Suprapubic skin (tissue), 4 donors: ENCODE results near the gene P2RX2. TPM values are rescaled to one million over a fixed set of nuclear protein-coding genes. Genes with fewer than 3 reads are reported as not detected.

Experiments used
- DNase-seq, 2 donors: peaks; one replicate each; pipeline ENCODE4 v3.0.0-alpha.2; 2019; ENCODE audit warnings: low spot score in 2 of 2
- H3K27ac ChIP-seq: fragments of 200-600 bp; sonication (generic); one replicate; pipeline ENCODE4 v1.5.1; 2019
- H3K27me3 ChIP-seq: fragments of 200-600 bp; sonication (generic); one replicate; pipeline ENCODE4 v1.5.1; 2019
- H3K36me3 ChIP-seq: fragments of 200-600 bp; sonication (generic); one replicate; pipeline ENCODE4 v1.5.1; 2019
- H3K4me1 ChIP-seq: fragments of 200-600 bp; sonication (generic); one replicate; pipeline ENCODE4 v1.5.1; 2019
- H3K4me3 ChIP-seq: fragments of 200-600 bp; sonication (generic); one replicate; pipeline ENCODE4 v1.5.1; 2019; ENCODE audit warnings: mild to moderate bottlenecking
- H3K9me3 ChIP-seq: fragments of 200-600 bp; sonication (generic); one replicate; pipeline ENCODE4 v1.5.1; 2019
- CTCF ChIP-seq, 2 donors: fragments of 200-600 bp in 1 of 2; fragments of 450-650 bp in 1 of 2; sonication (generic) in 1 of 2; IDR thresholded peaks; one replicate each; pipeline ENCODE4 v1.5.1; 2016 to 2019; ENCODE audit warnings: antibody characterized with exemption in 2 of 2, mild to moderate bottlenecking in 1 of 2, moderate library complexity in 1 of 2
- EP300 ChIP-seq: sonication (generic); formaldehyde crosslinking; IDR thresholded peaks from one replicate; pipeline ENCODE4 v1.6.1; 2017; ENCODE audit warnings: antibody characterized with exemption
- POLR2A ChIP-seq, 2 donors: fragments of 450-650 bp; IDR thresholded peaks; one replicate each; pipeline ENCODE4 v1.6.1; 2017; ENCODE audit warnings: antibody characterized with exemption in 2 of 2, mild to moderate bottlenecking in 2 of 2, moderate library complexity in 2 of 2
- POLR2AphosphoS5 ChIP-seq, 3 donors: sonication (generic); formaldehyde crosslinking; IDR thresholded peaks; one replicate each; pipeline ENCODE4 v1.6.1; 2017; ENCODE audit warnings: antibody characterized with exemption in 3 of 3
- WGBS: methylation state at CpG from one replicate; pipeline ENCODE4 v1.1.5; 2018; 5-methylcytosine and 5-hydroxymethylcytosine counted together
- total RNA-seq, 4 donors: library from RNA; depleted of rRNA; stranded (reverse); fragments of >200 nt; gene quantifications; one replicate each; pipeline ENCODE4 v1.1.0, GENCODE V29; 2016

The P2RX2 gene
- total RNA-seq, 4 donors from 2014 or later: not detected

DNA sequence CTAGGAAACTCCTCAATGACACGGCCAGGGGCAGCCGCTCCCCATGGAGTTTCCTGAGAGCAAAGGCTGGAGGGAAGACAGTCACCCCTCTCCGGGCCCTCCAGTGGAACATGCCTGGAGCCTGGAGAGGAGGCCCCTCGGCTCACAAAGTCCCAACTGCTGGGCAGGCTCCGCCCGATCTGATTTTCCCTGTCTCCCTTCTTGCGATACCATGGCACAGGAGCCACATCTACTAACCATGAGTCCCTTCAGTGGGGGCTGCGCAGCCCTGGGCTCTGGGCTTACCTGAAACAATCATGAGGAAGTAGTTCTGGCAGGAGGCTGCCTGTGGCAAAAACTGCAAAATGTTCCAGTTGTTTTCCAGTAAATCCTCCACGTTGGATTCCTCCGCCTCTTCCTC is 15.3 kb downstream of the P2RX2 start:
- no peak overlapping the region for H3K27ac ChIP-seq
- TF ChIP-seq EP300: no peak
- TF ChIP-seq CTCF (IDR thresholded peaks at IDR 0.05): no peak
- TF ChIP-seq POLR2A (IDR thresholded peaks at IDR 0.05): no peak
- no peak for TF ChIP-seq POLR2AphosphoS5 (IDR thresholded peaks at IDR 0.05)
- WGBS: 90% methylated on average over 10 of the region's 10 CpGs
- DNase-seq: no peak
- H3K9me3 ChIP-seq: no peaks in the 10 kb centered on the region
- H3K27me3 ChIP-seq: no peaks in the 10 kb centered on the region
- H3K4me3 ChIP-seq: no peak overlapping the region
- H3K36me3 ChIP-seq: peaks cover 95% of the 10 kb centered on the region
- peaks cover 2% of the 10 kb centered on the region for H3K4me1 ChIP-seq

DNA sequence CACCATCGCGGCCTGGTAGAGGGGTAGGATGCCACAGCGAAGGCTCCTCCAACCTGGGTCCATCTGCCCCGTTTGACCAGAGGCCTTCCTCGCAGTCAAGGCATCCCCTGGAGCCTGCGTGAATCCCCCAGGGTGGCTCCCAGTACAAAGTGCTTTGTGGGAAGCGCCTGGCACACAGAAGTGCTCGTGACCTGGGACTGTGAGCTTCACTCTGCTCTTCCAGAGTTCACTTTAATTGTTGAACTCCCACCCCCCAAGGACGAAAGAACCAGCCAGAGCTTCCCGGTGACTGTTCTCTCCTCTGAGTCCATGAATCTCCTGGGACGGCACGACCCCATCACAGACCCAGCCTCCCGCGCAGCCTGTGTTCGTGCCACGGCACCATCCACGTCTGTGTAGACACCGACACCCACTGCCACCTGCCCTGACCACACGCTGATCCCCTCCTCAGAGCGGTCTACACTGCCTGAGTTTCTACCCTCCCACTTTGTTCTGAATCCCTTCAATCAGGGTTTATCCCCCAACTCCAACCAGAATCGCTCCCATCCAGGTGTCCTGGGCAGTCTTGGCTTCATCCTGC is 15.9 kb downstream of the P2RX2 start:
- TF ChIP-seq POLR2A (IDR thresholded peaks at IDR 0.05): no peak
- no peak for TF ChIP-seq CTCF (IDR thresholded peaks at IDR 0.05)
- no peak for TF ChIP-seq POLR2AphosphoS5 (IDR thresholded peaks at IDR 0.05)
- no peak for TF ChIP-seq EP300
- 95% methylated on average over 21 of the region's 21 CpGs for WGBS
- Histone ChIP-seq H3K4me1 (peaks cover 2% of the 10 kb centered on the region), H3K4me3 (no peak overlapping the region), H3K36me3 (peaks cover 90% of the 10 kb centered on the region), H3K27ac (no peak overlapping the region), H3K9me3 (no peaks in the 10 kb centered on the region), H3K27me3 (no peaks in the 10 kb centered on the region)
- DNase-seq: no peak

GRCh38 chr12:132635076-132635955 is 16.7 kb downstream of the P2RX2 start:
- DNase-seq: no peak
- peaks cover 86% of the 10 kb centered on the region for H3K36me3 ChIP-seq
- WGBS: 99% methylated on average over 26 of the region's 29 CpGs

GRCh38 chr12:132637811-132638210 is 19.2 kb downstream of the P2RX2 start:
- Histone ChIP-seq H3K9me3 (no peaks in the 10 kb centered on the region), H3K36me3 (peaks cover 83% of the 10 kb centered on the region), H3K27me3 (no peaks in the 10 kb centered on the region), H3K4me3 (no peak overlapping the region), H3K27ac (no peak overlapping the region), H3K4me1 (peaks cover 2% of the 10 kb centered on the region)
- TF ChIP-seq POLR2A (IDR thresholded peaks at IDR 0.05): no peak
- TF ChIP-seq POLR2AphosphoS5 (IDR thresholded peaks at IDR 0.05): no peak
- TF ChIP-seq CTCF (IDR thresholded peaks at IDR 0.05): no peak
- no peak for TF ChIP-seq EP300
- no peak for DNase-seq
- WGBS: 95% methylated on average over 17 of the region's 18 CpGs

More at GRCh38 chr12:132635076-132635955, 16.7 kb downstream of the P2RX2 start:
- Histone ChIP-seq H3K4me3 (no peak overlapping the region), H3K4me1 (peaks cover 2% of the 10 kb centered on the region), H3K27me3 (no peaks in the 10 kb centered on the region), H3K9me3 (no peaks in the 10 kb centered on the region), H3K27ac (no peak overlapping the region)
- no peak for TF ChIP-seq POLR2AphosphoS5 (IDR thresholded peaks at IDR 0.05)
- TF ChIP-seq CTCF (IDR thresholded peaks at IDR 0.05): no peak
- TF ChIP-seq POLR2A (IDR thresholded peaks at IDR 0.05): no peak
- TF ChIP-seq EP300: no peak
